K562 (cell line): ENCODE measurements around the gene IDH2. TPM values are rescaled to one million over a fixed set of nuclear protein-coding genes. Genes with fewer than 3 reads are reported as not detected.

Experiments
- CSDE1 ChIP-seq, 2 experiments: fragments of 450-650 bp; IDR thresholded peaks; 2 replicates each; pipeline ENCODE4 v1.6.1; 2016; ENCODE audit warnings: mild to moderate bottlenecking in 1 of 2
- ID3 ChIP-seq, 2 experiments: fragments of 250-450 bp in 1 of 2; fragments of 450-650 bp in 1 of 2; sonication (Bioruptor Pico) in 1 of 2; IDR thresholded peaks; 2 replicates each; pipeline versions ENCODE4 v1.6.1 to v1.8.0; 2016 to 2021; ENCODE audit warnings: mild to moderate bottlenecking in 2 of 2, moderate library complexity in 2 of 2, missing compliant biosample characterization in 1 of 2, missing genetic modification characterization in 1 of 2
- ILK ChIP-seq: fragments of 450-650 bp; IDR thresholded peaks from 2 replicates; pipeline ENCODE4 v1.6.1; 2016; ENCODE audit warnings: missing genetic modification characterization, low read depth, mild to moderate bottlenecking, missing compliant biosample characterization, moderate library complexity, borderline replicate concordance
- PML ChIP-seq: IDR thresholded peaks from 2 replicates; pipeline ENCODE4 v1.6.1; 2012; ENCODE audit warnings: low read length, inconsistent platforms
- SAFB2 ChIP-seq: fragments of 200-400 bp; formaldehyde crosslinking; IDR thresholded peaks from 2 replicates; pipeline ENCODE4 v1.6.1; 2018; ENCODE audit warnings: borderline replicate concordance, low read length, low read depth, moderate library complexity; ENCODE audit not compliant: severe bottlenecking
- SIRT6 ChIP-seq: IDR thresholded peaks from one replicate; pipeline ENCODE4 v1.6.1; 2012; ENCODE audit warnings: low read depth, mild to moderate bottlenecking, control low read depth, inconsistent platforms, low read length, moderate library complexity
- XRCC4 ChIP-seq: IDR thresholded peaks from one replicate; pipeline ENCODE4 v1.6.1; 2011; ENCODE audit not compliant: insufficient read depth, insufficient read length; ENCODE audit errors: extremely low read depth
- ZC3H4 ChIP-seq: sonication (generic); formaldehyde crosslinking; IDR thresholded peaks from 2 replicates; pipeline ENCODE4 v1.9.0; 2021; ENCODE audit warnings: missing genetic modification reagents, borderline replicate concordance
- ZZZ3 ChIP-seq: fragments of 450-650 bp; IDR thresholded peaks from 2 replicates; pipeline ENCODE4 v1.6.1; 2016; ENCODE audit warnings: antibody characterized with exemption, mild to moderate bottlenecking, moderate library complexity
- polyA plus RNA-seq, 8 experiments: library from polyadenylated mRNA; depleted of rRNA in 4 of 8; stranded (reverse) in 5 of 8; unstranded in 3 of 8; fragments of >200 nt; fragmentation: Nextera tagmentation in 2 of 8; fragmentation: Illumina TruSeq in 1 of 8; extraction: Ambion mirVana in 2 of 8; extraction: Trizol in 1 of 8; gene quantifications; 2 replicates each; pipeline versions ENCODE4 v1.2.1 to v1.2.3, GENCODE V29; 2011 to 2014; ENCODE audit warnings: inconsistent platforms in 1 of 8, missing spikeins in 1 of 8
- total RNA-seq, 7 experiments: library from RNA; depleted of rRNA in 6 of 7; stranded (reverse); fragments of >200 nt in 6 of 7; fragmentation: Illumina TruSeq in 2 of 7; extraction: Trizol in 2 of 7; gene quantifications; 2 replicates each; pipeline versions ENCODE4 v1.2.1 to v1.2.3, GENCODE V29; 2011 to 2021; ENCODE audit warnings: low replicate concordance in 1 of 7
- TF ChIP-seq, protein P1 (sequence below): sonication (generic); formaldehyde crosslinking; IDR thresholded peaks from 2 replicates; pipeline ENCODE4 v1.5.0; 2020; ENCODE audit warnings: missing genetic modification reagents

The IDH2 gene
- total and polyA plus RNA-seq, 9 of the 15 experiments (the other 6 are each of a cell fraction or from before 2014, with no cell fraction given), result 0.70 to 99.9 (median 59.2) TPM

GRCh38 chr15:90060797-90061196 is 41.5 kb downstream of the IDH2 start (continued):
- TF ChIP-seq, protein P1, sequence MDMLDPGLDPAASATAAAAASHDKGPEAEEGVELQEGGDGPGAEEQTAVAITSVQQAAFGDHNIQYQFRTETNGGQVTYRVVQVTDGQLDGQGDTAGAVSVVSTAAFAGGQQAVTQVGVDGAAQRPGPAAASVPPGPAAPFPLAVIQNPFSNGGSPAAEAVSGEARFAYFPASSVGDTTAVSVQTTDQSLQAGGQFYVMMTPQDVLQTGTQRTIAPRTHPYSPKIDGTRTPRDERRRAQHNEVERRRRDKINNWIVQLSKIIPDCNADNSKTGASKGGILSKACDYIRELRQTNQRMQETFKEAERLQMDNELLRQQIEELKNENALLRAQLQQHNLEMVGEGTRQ (CRISPR knock-in tag), result no peak
- no peak for TF ChIP-seq ID3 (CRISPR knock-in tag; IDR thresholded peaks at IDR 0.05)
- TF ChIP-seq ID3 (tag; IDR thresholded peaks at IDR 0.05), result no peak
- no peak for TF ChIP-seq PML
- TF ChIP-seq SIRT6, result no peak
- TF ChIP-seq ZZZ3, result no peak
- TF ChIP-seq ZC3H4 (CRISPR knock-in tag), result no peak
- TF ChIP-seq SAFB2, result no peak
- no peak for TF ChIP-seq XRCC4
- TF ChIP-seq ILK (tag), result no peak
- no peak for TF ChIP-seq CSDE1 (IDR thresholded peaks at IDR 0.05)
